Upper lobe of left lung (tissue), 6 donors: ENCODE data around the gene GPC2. TPM values are rescaled to one million over a fixed set of nuclear protein-coding genes. Genes with fewer than 3 reads are reported as not detected.
"Not testable (repeated sequence)": the region's sequence is repeated elsewhere in the genome, so short reads cannot be mapped to it uniquely, and the experiment has no call there.

Source experiments
- ATAC-seq, 2 donors: fragments of 200-7000 bp; cut with Tn5 transposase; one replicate each; pipeline ENCODE4 v1.9.1; 2022; ENCODE audit warnings: mild to moderate bottlenecking in 2 of 2, moderate library complexity in 2 of 2; ENCODE audit not compliant: low FRiP score in 2 of 2
- DNase-seq, 2 donors: peaks; one replicate each; pipeline ENCODE4 v3.0.0-alpha.2; 2019 to 2020
- H3K27ac ChIP-seq, 4 donors: fragments of 200-600 bp; sonication (generic); one replicate each; pipeline ENCODE4 v1.5.1; 2016 to 2019
- H3K27me3 ChIP-seq, 4 donors: fragments of 200-600 bp; sonication (generic); one replicate each; pipeline ENCODE4 v1.5.1; 2017 to 2019
- H3K36me3 ChIP-seq, 4 donors: fragments of 200-600 bp; sonication (generic); one replicate each; pipeline ENCODE4 v1.5.1; 2016 to 2019
- H3K4me1 ChIP-seq, 4 donors: fragments of 200-600 bp; sonication (generic); one replicate each; pipeline ENCODE4 v1.5.1; 2018 to 2019
- H3K4me3 ChIP-seq, 4 donors: fragments of 200-600 bp; sonication (generic); one replicate each; pipeline ENCODE4 v1.5.1; 2017 to 2019; ENCODE audit warnings: mild to moderate bottlenecking in 2 of 4, moderate library complexity in 1 of 4
- H3K9me3 ChIP-seq, 4 donors: fragments of 200-600 bp; sonication (generic); one replicate each; pipeline ENCODE4 v1.5.1; 2018 to 2019
- EP300 ChIP-seq, 4 donors: sonication (generic); formaldehyde crosslinking; IDR thresholded peaks; one replicate each; pipeline ENCODE4 v1.5.1; 2017; ENCODE audit warnings: antibody characterized with exemption in 4 of 4, control low read depth in 2 of 4
- POLR2A ChIP-seq, 4 donors: fragments of 450-650 bp; IDR thresholded peaks; one replicate each; pipeline ENCODE4 v1.5.1; 2016 to 2017; ENCODE audit warnings: antibody characterized with exemption in 4 of 4, mild to moderate bottlenecking in 2 of 4
- POLR2AphosphoS5 ChIP-seq, 2 donors: sonication (generic); formaldehyde crosslinking; IDR thresholded peaks; one replicate each; pipeline ENCODE4 v1.5.1; 2017; ENCODE audit warnings: antibody characterized with exemption in 2 of 2
- WGBS, 2 donors: methylation state at CpG; one replicate each; pipeline ENCODE4 v1.1.5; 2017 to 2018; 5-methylcytosine and 5-hydroxymethylcytosine counted together
- total RNA-seq, 6 donors: library from RNA; depleted of rRNA in 4 of 6; stranded (reverse); fragments of >200 nt in 4 of 6; gene quantifications; one replicate each; pipeline versions ENCODE4 v1.1.0 to v1.2.1, GENCODE V29; 2016 to 2021
- TF ChIP-seq, protein P1 (sequence below), 6 experiments: fragments of 450-650 bp in 4 of 6; fragments of 200-600 bp in 2 of 6; sonication (generic) in 2 of 6; IDR thresholded peaks; one replicate each; pipeline ENCODE4 v1.5.1; 2016 to 2019; ENCODE audit warnings: antibody characterized with exemption in 6 of 6
- donor health status: DM: no; HTN: no; CAD: no; lungs with moderate emphysema.
- donor health status: DM: no; HTN: yes; CAD: no; lungs with severe emphysema.

GPC2 gene
- total RNA-seq, 6 donors from 2014 or later, result 0.20 to 25.1 (median 0.96) TPM

DNA sequence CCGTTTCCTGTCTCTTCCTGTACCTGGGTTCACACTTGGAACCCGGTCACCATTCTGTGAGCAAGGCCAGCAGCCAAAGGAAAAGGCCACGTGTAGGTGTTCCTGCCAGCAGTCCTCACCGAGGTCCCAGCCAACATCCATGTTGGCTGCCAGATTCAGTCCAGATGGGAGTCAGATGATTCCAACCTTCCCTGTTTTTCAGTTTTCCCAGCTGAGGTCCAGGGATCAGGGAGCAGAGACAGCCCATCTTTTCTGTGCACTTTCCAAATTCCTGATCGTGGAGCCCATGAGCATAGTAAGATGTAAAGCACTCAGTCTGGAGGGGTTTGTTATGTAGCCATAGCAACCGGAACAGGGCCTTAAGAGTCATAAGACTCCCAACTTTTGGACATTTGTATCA is 38.7 kb upstream of the GPC2 start:
- Histone ChIP-seq H3K4me1 (no peaks in the 10 kb centered on the region), H3K27ac (no peak overlapping the region), H3K36me3 (peaks cover 0 to 3% (median 0%) of the 10 kb centered on the region in 4 donors), H3K9me3 (no peaks in the 10 kb centered on the region), H3K4me3 (no peak overlapping the region), H3K27me3 (no peaks in the 10 kb centered on the region)
- ATAC-seq, result peak in 1 of 2 donors; percentile 61
- 50 to 55% methylated on average over 6 of the region's 6 CpGs for WGBS, 2 donors
- TF ChIP-seq EP300 (IDR thresholded peaks at IDR 0.05), result no peak
- DNase-seq, result no peak

DNA sequence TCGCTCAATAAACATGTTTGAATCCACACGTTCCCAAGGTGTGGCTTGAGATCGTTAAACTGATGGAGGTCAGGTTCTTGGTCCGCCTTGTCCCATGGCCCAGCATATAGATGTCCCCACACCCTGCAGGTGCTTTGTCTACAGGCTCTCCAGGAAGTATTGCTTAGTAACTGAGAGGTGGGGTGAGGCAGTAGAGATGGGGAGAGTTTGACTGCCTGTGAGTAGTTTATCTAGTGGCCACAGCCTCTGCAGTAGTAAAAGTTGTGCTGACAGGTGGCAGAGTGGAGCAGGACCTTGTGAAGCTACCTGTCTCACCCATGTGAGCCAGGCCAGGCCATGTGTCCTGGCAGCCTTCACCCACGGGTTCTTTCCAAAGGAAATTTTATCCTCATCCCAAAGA is 37.2 kb upstream of the GPC2 start:
- not testable (repeated sequence) for H3K4me3 ChIP-seq, H3K9me3 ChIP-seq, H3K27ac ChIP-seq, ATAC-seq, H3K36me3 ChIP-seq, DNase-seq, H3K27me3 ChIP-seq, H3K4me1 ChIP-seq
- 86 to 89% methylated on average over 5 of the region's 5 CpGs for WGBS, 2 donors

DNA sequence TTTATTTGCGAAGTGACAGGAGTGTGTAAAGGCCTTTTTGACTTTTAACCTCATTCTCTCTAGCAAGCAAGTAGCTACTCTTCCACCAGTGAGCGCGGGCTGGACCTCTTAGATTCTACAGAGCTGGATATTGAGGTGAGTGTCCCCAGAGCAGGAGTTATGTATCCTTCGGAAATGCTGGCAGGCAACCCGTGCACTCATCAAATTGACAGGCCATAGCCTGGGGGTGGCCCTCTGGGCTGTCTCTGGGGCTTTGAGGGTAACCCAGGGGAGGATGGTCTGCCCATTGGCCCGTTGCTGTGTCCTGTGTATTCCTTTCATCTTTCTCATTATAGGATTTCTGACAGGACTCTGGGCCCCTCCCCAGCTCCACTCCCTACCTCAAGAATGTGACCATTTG is 36.5 kb upstream of the GPC2 start:
- no peak for TF ChIP-seq POLR2AphosphoS5 (IDR thresholded peaks at IDR 0.05)
- TF ChIP-seq EP300 (IDR thresholded peaks at IDR 0.05), result no peak
- no peak for TF ChIP-seq POLR2A (IDR thresholded peaks at IDR 0.05)
- TF ChIP-seq, protein P1, sequence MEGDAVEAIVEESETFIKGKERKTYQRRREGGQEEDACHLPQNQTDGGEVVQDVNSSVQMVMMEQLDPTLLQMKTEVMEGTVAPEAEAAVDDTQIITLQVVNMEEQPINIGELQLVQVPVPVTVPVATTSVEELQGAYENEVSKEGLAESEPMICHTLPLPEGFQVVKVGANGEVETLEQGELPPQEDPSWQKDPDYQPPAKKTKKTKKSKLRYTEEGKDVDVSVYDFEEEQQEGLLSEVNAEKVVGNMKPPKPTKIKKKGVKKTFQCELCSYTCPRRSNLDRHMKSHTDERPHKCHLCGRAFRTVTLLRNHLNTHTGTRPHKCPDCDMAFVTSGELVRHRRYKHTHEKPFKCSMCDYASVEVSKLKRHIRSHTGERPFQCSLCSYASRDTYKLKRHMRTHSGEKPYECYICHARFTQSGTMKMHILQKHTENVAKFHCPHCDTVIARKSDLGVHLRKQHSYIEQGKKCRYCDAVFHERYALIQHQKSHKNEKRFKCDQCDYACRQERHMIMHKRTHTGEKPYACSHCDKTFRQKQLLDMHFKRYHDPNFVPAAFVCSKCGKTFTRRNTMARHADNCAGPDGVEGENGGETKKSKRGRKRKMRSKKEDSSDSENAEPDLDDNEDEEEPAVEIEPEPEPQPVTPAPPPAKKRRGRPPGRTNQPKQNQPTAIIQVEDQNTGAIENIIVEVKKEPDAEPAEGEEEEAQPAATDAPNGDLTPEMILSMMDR (IDR thresholded peaks at IDR 0.05), result no peak
- no peak overlapping the region for H3K4me3 ChIP-seq
- no peak for ATAC-seq
- H3K4me1 ChIP-seq, result peaks cover 0 to 5% (median 0%) of the 10 kb centered on the region in 4 donors
- 69 to 73% methylated on average over 4 to 6 of the region's 6 CpGs for WGBS, 2 donors
- H3K36me3 ChIP-seq, result no peaks in the 10 kb centered on the region
- no peaks in the 10 kb centered on the region for H3K27me3 ChIP-seq
- no peak overlapping the region for H3K27ac ChIP-seq
- H3K9me3 ChIP-seq, result no peaks in the 10 kb centered on the region
- no peak for DNase-seq

DNA sequence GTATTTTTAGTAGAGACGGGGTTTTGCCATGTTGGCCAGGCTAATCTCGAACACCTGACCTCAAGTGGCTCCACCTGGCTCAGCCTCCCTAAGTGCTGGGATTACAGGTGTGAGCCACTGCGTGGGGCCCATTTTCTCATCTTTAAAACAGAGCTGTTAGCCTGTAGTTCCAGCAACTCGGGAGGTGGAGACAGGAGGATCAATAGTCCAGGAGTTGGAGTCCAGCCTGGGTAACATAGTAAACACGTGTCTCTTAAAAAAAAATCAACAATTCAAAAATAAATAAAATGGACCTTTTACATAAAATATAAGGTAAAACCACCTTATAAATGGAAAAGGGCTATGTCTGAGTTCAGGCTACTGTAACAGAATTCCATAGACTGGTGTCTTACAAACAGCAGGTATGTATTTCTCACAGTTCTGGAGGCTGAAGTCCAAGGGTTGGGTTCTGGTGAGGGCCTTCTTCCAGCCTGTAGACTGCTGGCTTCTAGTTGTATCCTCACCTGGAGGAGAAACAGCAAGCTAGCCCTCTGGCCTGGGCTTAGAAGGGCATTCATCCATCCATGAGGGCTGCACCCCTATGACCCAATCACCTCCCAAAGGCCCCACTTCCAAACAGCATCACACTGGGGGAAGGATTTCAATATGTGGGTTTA is 35.6 kb upstream of the GPC2 start:
- 84 to 89% methylated on average over 5 of the region's 5 CpGs for WGBS, 2 donors
- Histone ChIP-seq H3K4me1 (peaks cover 0 to 5% (median 0%) of the 10 kb centered on the region in 4 donors), H3K36me3 (no peaks in the 10 kb centered on the region), H3K27ac (no peak overlapping the region), H3K4me3 (no peak overlapping the region), H3K9me3 (no peaks in the 10 kb centered on the region), H3K27me3 (no peaks in the 10 kb centered on the region)
- ATAC-seq (no peak), DNase-seq (no peak)
- no peak for TF ChIP-seq EP300 (IDR thresholded peaks at IDR 0.05)
- no peak for TF ChIP-seq POLR2AphosphoS5 (IDR thresholded peaks at IDR 0.05)
- TF ChIP-seq POLR2A (IDR thresholded peaks at IDR 0.05), result no peak
- TF ChIP-seq, protein P1 (IDR thresholded peaks at IDR 0.05), result no peak

DNA sequence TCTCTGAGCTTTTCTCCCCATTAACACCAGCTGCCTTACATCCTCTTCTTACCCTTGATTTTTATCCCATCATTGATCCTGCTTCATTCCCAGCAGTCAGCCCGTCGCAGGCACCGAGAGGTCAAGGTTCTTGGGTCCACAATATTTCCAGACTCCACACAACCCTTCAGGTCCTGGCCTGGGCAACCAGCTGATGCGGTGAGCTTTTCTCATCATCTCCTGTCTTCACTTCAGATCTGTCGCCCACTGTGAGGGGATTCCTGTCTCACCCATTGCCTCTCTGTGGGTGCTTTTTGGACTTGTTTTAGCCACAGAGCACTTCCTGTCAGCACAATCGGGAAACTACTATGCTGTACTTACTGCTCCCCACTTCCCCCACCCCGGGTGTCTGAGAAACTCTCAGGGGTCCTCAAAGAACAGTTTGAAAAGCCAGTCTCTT is 34.2 kb upstream of the GPC2 start:
- H3K36me3 ChIP-seq, result no peaks in the 10 kb centered on the region
- ATAC-seq, result no peak
- no peaks in the 10 kb centered on the region for H3K27me3 ChIP-seq
- H3K27ac ChIP-seq, result no peak overlapping the region
- DNase-seq, result no peak
- H3K9me3 ChIP-seq, result no peaks in the 10 kb centered on the region
- TF ChIP-seq EP300 (IDR thresholded peaks at IDR 0.05) (no peak), POLR2A (IDR thresholded peaks at IDR 0.05) (no peak), POLR2AphosphoS5 (IDR thresholded peaks at IDR 0.05) (no peak)
- TF ChIP-seq, protein P1 (IDR thresholded peaks at IDR 0.05), result no peak
- no peak overlapping the region for H3K4me3 ChIP-seq
- 62 to 73% methylated on average over 7 of the region's 7 CpGs for WGBS, 2 donors
- H3K4me1 ChIP-seq, result peaks cover 0 to 5% (median 0%) of the 10 kb centered on the region in 4 donors

DNA sequence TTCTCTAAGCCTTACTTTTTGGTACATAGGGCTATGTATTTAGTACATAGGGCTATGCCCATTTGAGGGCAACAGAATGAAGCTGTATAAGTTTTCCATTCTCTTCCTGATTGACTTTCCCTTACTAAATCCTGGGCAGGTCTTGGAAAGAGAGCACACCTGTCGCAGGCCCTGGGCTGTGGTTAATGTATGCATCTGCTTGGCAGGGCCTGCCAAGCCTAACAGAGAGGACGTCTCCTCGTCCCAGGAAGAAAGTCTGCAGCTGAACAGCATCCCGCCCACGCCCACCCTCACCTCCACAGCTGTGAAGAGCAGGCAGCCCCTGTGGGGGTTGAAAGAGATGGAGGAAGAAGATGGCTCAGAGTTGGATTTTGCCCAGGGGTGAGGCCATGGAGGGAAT is 33.6 kb upstream of the GPC2 start:
- 81 to 82% methylated on average over 5 of the region's 5 CpGs for WGBS, 2 donors
- DNase-seq, result no peak
- Histone ChIP-seq H3K9me3 (no peaks in the 10 kb centered on the region), H3K4me3 (no peak overlapping the region), H3K36me3 (no peaks in the 10 kb centered on the region), H3K4me1 (peaks cover 0 to 5% (median 0%) of the 10 kb centered on the region in 4 donors), H3K27me3 (no peaks in the 10 kb centered on the region), H3K27ac (no peak overlapping the region)
- TF ChIP-seq POLR2A (IDR thresholded peaks at IDR 0.05), result no peak
- no peak for TF ChIP-seq EP300 (IDR thresholded peaks at IDR 0.05)
- TF ChIP-seq, protein P1 (IDR thresholded peaks at IDR 0.05), result no peak
- no peak for TF ChIP-seq POLR2AphosphoS5 (IDR thresholded peaks at IDR 0.05)
- ATAC-seq, result no peak
